SK-N-SH (cell line): ENCODE measurements around the gene TMEM163. TPM values are rescaled to one million over a fixed set of nuclear protein-coding genes. Genes with fewer than 3 reads are reported as not detected.

Experiments used
- CTCF ChIA-PET: fragments of 300-600, 350-600 bp; formaldehyde crosslinking; extraction: SDS; loops from one replicate; lab custom pipeline; 2021; lab: Yijun Ruan, JAX
- POLR2A ChIA-PET: fragments of 350-600 bp; sonication (Branson Sonifier 250); formaldehyde crosslinking; extraction: SDS; loops from one replicate; lab custom pipeline; 2020; ENCODE audit warnings: antibody characterized with exemption, inconsistent platforms; lab: Yijun Ruan, JAX
- DNase-seq: peaks from one replicate; pipeline ENCODE4 v3.0.0; 2012
- H2AFZ ChIP-seq: fragments of 200-600 bp; sonication (generic); 2 replicates; pipeline ENCODE4 v1.8.1; 2016; ENCODE audit warnings: antibody characterized with exemption, mild to moderate bottlenecking, low read depth
- H3F3A ChIP-seq: fragments of 200-600 bp; sonication (generic); replicated peaks from 2 replicates; pipeline ENCODE3; 2016; ENCODE audit warnings: antibody characterized with exemption, mild to moderate bottlenecking; ENCODE audit not compliant: insufficient read depth
- H3K27ac ChIP-seq, 2 experiments: fragments of 200-500 bp in 1 of 2; fragments of 200-600 bp in 1 of 2; sonication (Bioruptor generic) in 1 of 2; sonication (generic), shearing (Covaris generic) in 1 of 2; 2 replicates each; pipeline versions ENCODE4 v1.5.1 to v1.6.1; 2014 to 2016; ENCODE audit warnings: low read depth in 2 of 2, inconsistent platforms in 1 of 2, low read length in 1 of 2, mild to moderate bottlenecking in 1 of 2, mixed read lengths in 1 of 2
- H3K27me3 ChIP-seq: fragments of 200-600 bp; sonication (generic), shearing (Covaris generic); 2 replicates; pipeline ENCODE4 v1.6.1; 2016; ENCODE audit warnings: mixed run types; ENCODE audit not compliant: insufficient read depth
- H3K36me3 ChIP-seq, 2 experiments: fragments of 200-500 bp in 1 of 2; fragments of 200-600 bp in 1 of 2; sonication (Bioruptor generic) in 1 of 2; sonication (generic) in 1 of 2; replicated peaks in 1 of 2; 2 replicates each; pipeline versions ENCODE3 to v1.5.1; 2014 to 2016; ENCODE audit warnings: low read length in 1 of 2, mild to moderate bottlenecking in 1 of 2; ENCODE audit not compliant: insufficient read depth in 2 of 2, control insufficient read depth in 1 of 2
- H3K4me1 ChIP-seq, 2 experiments: fragments of 200-500 bp in 1 of 2; fragments of 200-600 bp in 1 of 2; sonication (Bioruptor generic) in 1 of 2; sonication (generic), shearing (Covaris generic) in 1 of 2; 2 replicates each; pipeline versions ENCODE4 v1.5.1 to v1.6.1; 2014 to 2016; ENCODE audit warnings: low read depth in 1 of 2, low read length in 1 of 2, mixed run types in 1 of 2; ENCODE audit not compliant: insufficient read depth in 2 of 2, control insufficient read depth in 1 of 2
- H3K4me2 ChIP-seq: fragments of 200-600 bp; sonication (generic), shearing (Covaris generic); 2 replicates; pipeline ENCODE4 v1.6.1; 2017; ENCODE audit warnings: mixed run types
- H3K4me3 ChIP-seq, 2 experiments: fragments of 200-500 bp in 1 of 2; fragments of 200-600 bp in 1 of 2; sonication (Bioruptor generic) in 1 of 2; sonication (generic), shearing (Covaris generic) in 1 of 2; 2 replicates each; pipeline versions ENCODE4 v1.5.1 to v1.8.1; 2014 to 2016; ENCODE audit warnings: low read depth in 2 of 2, inconsistent platforms in 1 of 2, low read length in 1 of 2, mild to moderate bottlenecking in 1 of 2, mixed read lengths in 1 of 2, moderate library complexity in 1 of 2
- H3K79me2 ChIP-seq: fragments of 200-600 bp; sonication (generic); 2 replicates; pipeline ENCODE4 v1.8.1; 2017; ENCODE audit warnings: mild to moderate bottlenecking; ENCODE audit not compliant: insufficient read depth
- H3K9ac ChIP-seq: fragments of 200-600 bp; sonication (generic); 2 replicates; pipeline ENCODE4 v1.6.1; 2017; ENCODE audit warnings: mixed run types
- H3K9me2 ChIP-seq: fragments of 200-600 bp; sonication (generic); 2 replicates; pipeline ENCODE4 v1.6.1; 2017; ENCODE audit warnings: mixed run types
- H3K9me3 ChIP-seq: fragments of 200-600 bp; sonication (generic); 2 replicates; pipeline ENCODE4 v1.6.1; 2017; ENCODE audit warnings: mixed run types, mild to moderate bottlenecking, moderate library complexity
- H4K20me1 ChIP-seq: fragments of 200-600 bp; sonication (generic); 2 replicates; pipeline ENCODE4 v1.6.1; 2017; ENCODE audit warnings: mild to moderate bottlenecking, mixed run types; ENCODE audit not compliant: insufficient read depth
- CHD2 ChIP-seq: fragments of 150-350 bp; IDR thresholded peaks from 2 replicates; pipeline ENCODE4 v1.6.1; 2018; ENCODE audit warnings: low read length; ENCODE audit not compliant: partially characterized antibody
- EP300 ChIP-seq, 2 experiments: IDR thresholded peaks; 2 replicates each; pipeline versions ENCODE4 v1.4.0 to v1.6.1; 2012; ENCODE audit warnings: borderline replicate concordance in 1 of 2, low read depth in 1 of 2, low read length in 1 of 2
- FOSL2 ChIP-seq: IDR thresholded peaks from 2 replicates; pipeline ENCODE4 v1.4.0; 2012; ENCODE audit warnings: low read depth, mild to moderate bottlenecking, moderate library complexity, borderline replicate concordance
- FOXJ3 ChIP-seq: sonication (generic); formaldehyde crosslinking; IDR thresholded peaks from 2 replicates; pipeline ENCODE4 v1.5.1; 2020; ENCODE audit warnings: mild to moderate bottlenecking, missing genetic modification reagents
- FOXM1 ChIP-seq: IDR thresholded peaks from 2 replicates; pipeline ENCODE4 v1.4.0; 2012; ENCODE audit warnings: low read depth, mild to moderate bottlenecking
- GATA2 ChIP-seq: sonication (generic); formaldehyde crosslinking; IDR thresholded peaks from 2 replicates; pipeline ENCODE4 v1.5.0; 2020; ENCODE audit warnings: mild to moderate bottlenecking, missing genetic modification reagents
- MXI1 ChIP-seq: IDR thresholded peaks from 2 replicates; pipeline ENCODE4 v1.6.1; 2012; ENCODE audit warnings: mild to moderate bottlenecking, low read depth, low read length, improper control_type of control experiment
- NRF1 ChIP-seq: IDR thresholded peaks from 2 replicates; pipeline ENCODE4 v1.6.1; 2012; ENCODE audit warnings: low read depth, mild to moderate bottlenecking, low read length
- SIN3A ChIP-seq: IDR thresholded peaks from 2 replicates; pipeline ENCODE4 v1.6.1; 2012; ENCODE audit warnings: low read depth, mild to moderate bottlenecking, low read length, moderate library complexity, borderline replicate concordance
- SMC3 ChIP-seq: IDR thresholded peaks from 2 replicates; pipeline ENCODE4 v1.6.1; 2012; ENCODE audit warnings: low read depth, low read length, improper control_type of control experiment
- USF1 ChIP-seq: IDR thresholded peaks from 2 replicates; pipeline ENCODE4 v1.4.0; 2012; ENCODE audit warnings: low read depth, borderline replicate concordance
- WGBS: methylation state at CpG from one replicate; pipeline ENCODE4 v1.1.6; 2017; ENCODE audit warnings: low lambda C conversion rate; 5-methylcytosine and 5-hydroxymethylcytosine counted together
- polyA plus RNA-seq, 3 experiments: library from polyadenylated mRNA; depleted of rRNA; stranded (reverse); fragments of >200 nt; gene quantifications; 2 replicates each; pipeline ENCODE4 v1.2.3, GENCODE V29; 2012
- TF ChIP-seq, protein P1 (sequence below): IDR thresholded peaks from 2 replicates; pipeline ENCODE4 v1.6.1; 2012; ENCODE audit warnings: mild to moderate bottlenecking, low read depth, low read length, moderate library complexity
- TF ChIP-seq, protein P2 (sequence below): fragments of 200-600 bp; sonication (generic); IDR thresholded peaks from 2 replicates; pipeline ENCODE4 v1.6.1; 2017; ENCODE audit warnings: antibody characterized with exemption, mild to moderate bottlenecking, moderate library complexity

Gene TMEM163
- polyA plus RNA-seq, 1 of the 3 experiments (the other 2 are of a cell fraction) = not detected

DNA sequence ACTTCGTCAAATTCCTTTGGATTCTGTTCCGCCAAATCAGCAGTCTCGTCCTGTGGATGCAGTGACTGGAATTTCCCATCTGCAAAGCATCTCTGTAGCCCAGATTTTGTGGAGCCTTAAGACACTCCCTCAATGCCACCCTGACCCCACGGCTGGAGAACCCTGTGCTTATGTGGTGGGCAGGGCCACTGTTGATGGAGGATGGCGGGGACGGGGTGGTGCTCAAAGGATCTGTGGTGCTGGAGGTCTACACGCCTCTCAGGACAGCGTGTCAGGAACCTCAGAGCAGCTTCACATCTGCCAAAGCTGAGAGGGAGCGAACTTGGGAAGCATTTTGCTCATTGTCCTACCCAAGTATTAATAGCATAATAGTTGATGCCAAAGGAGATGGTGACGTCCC lies 264.8 kb downstream of the TMEM163 start:
- 87% methylated on average over 10 of the region's 10 CpGs for WGBS
- H3K9me3 ChIP-seq = no peaks in the 10 kb centered on the region
- POLR2A ChIA-PET = no interaction called here

More for the DNA sequence above, 264.8 kb downstream of the TMEM163 start:
- Histone ChIP-seq H3F3A (no peaks in the 10 kb centered on the region), H3K4me1 (no peaks in the 10 kb centered on the region; a peak in 1 of 4 replicates), H4K20me1 (no peaks in the 10 kb centered on the region), H3K36me3 (peaks cover 0 to 5% of the 10 kb centered on the region in 2 experiments), H3K9me2 (no peaks in the 10 kb centered on the region), H3K4me2 (no peak overlapping the region), H2AFZ (no peak overlapping the region), H3K27me3 (no peaks in the 10 kb centered on the region), H3K4me3 (no peak overlapping the region), H3K79me2 (no peaks in the 10 kb centered on the region), H3K27ac (no peak overlapping the region), H3K9ac (no peak overlapping the region)
- DNase-seq = no peak
- CTCF ChIA-PET = interaction anchor here (1.2 to 10.2 kb wide), 4 partner anchors 209 to 569 kb away, joined by 3 to 111 read pairs (median 55); no protein-coding TSS in a partner anchor
- no peak for TF ChIP-seq USF1
- no peak for TF ChIP-seq GATA2 (CRISPR knock-in tag)
- no peak for TF ChIP-seq NRF1
- no peak for TF ChIP-seq SIN3A
- no peak for TF ChIP-seq FOXM1
- no peak for TF ChIP-seq FOSL2
- TF ChIP-seq MXI1 = no peak
- TF ChIP-seq, protein P1, sequence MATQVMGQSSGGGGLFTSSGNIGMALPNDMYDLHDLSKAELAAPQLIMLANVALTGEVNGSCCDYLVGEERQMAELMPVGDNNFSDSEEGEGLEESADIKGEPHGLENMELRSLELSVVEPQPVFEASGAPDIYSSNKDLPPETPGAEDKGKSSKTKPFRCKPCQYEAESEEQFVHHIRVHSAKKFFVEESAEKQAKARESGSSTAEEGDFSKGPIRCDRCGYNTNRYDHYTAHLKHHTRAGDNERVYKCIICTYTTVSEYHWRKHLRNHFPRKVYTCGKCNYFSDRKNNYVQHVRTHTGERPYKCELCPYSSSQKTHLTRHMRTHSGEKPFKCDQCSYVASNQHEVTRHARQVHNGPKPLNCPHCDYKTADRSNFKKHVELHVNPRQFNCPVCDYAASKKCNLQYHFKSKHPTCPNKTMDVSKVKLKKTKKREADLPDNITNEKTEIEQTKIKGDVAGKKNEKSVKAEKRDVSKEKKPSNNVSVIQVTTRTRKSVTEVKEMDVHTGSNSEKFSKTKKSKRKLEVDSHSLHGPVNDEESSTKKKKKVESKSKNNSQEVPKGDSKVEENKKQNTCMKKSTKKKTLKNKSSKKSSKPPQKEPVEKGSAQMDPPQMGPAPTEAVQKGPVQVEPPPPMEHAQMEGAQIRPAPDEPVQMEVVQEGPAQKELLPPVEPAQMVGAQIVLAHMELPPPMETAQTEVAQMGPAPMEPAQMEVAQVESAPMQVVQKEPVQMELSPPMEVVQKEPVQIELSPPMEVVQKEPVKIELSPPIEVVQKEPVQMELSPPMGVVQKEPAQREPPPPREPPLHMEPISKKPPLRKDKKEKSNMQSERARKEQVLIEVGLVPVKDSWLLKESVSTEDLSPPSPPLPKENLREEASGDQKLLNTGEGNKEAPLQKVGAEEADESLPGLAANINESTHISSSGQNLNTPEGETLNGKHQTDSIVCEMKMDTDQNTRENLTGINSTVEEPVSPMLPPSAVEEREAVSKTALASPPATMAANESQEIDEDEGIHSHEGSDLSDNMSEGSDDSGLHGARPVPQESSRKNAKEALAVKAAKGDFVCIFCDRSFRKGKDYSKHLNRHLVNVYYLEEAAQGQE = no peak
- TF ChIP-seq EP300 (IDR thresholded peaks at IDR 0.05; ENCODE audit: borderline replicate concordance in 1 of 2, low read depth in 1 of 2, low read length in 1 of 2) = no peak
- no peak for TF ChIP-seq FOXJ3
- TF ChIP-seq CHD2 = no peak
- TF ChIP-seq SMC3 = no peak
- TF ChIP-seq, protein P2, sequence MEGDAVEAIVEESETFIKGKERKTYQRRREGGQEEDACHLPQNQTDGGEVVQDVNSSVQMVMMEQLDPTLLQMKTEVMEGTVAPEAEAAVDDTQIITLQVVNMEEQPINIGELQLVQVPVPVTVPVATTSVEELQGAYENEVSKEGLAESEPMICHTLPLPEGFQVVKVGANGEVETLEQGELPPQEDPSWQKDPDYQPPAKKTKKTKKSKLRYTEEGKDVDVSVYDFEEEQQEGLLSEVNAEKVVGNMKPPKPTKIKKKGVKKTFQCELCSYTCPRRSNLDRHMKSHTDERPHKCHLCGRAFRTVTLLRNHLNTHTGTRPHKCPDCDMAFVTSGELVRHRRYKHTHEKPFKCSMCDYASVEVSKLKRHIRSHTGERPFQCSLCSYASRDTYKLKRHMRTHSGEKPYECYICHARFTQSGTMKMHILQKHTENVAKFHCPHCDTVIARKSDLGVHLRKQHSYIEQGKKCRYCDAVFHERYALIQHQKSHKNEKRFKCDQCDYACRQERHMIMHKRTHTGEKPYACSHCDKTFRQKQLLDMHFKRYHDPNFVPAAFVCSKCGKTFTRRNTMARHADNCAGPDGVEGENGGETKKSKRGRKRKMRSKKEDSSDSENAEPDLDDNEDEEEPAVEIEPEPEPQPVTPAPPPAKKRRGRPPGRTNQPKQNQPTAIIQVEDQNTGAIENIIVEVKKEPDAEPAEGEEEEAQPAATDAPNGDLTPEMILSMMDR = no peak
